GM06990 (cell line): ENCODE measurements around the gene OR2J3.
"Not testable (repeated sequence)": the region's sequence is repeated elsewhere in the genome, so short reads cannot be mapped to it uniquely, and the experiment has no call there.

Source experiments
- DNase-seq: peaks from one replicate; pipeline ENCODE4 v3.0.0-alpha.2; 2011; ENCODE audit not compliant: insufficient read length; ENCODE audit errors: extremely low read depth
- H3K27me3 ChIP-seq: replicated peaks from 2 replicates; pipeline ENCODE4 v1.6.0; 2011; ENCODE audit warnings: low read length; ENCODE audit not compliant: control insufficient read depth, insufficient read depth
- H3K36me3 ChIP-seq: 2 replicates; pipeline ENCODE4 v1.5.1; 2011; ENCODE audit warnings: low read length; ENCODE audit not compliant: control insufficient read depth, insufficient read depth
- H3K4me3 ChIP-seq: replicated peaks from 2 replicates; pipeline ENCODE4 v1.5.1; 2011; ENCODE audit warnings: low read depth, mild to moderate bottlenecking, control low read depth, low read length
- TF ChIP-seq, protein P1 (sequence below): IDR thresholded peaks from 2 replicates; pipeline ENCODE4 v1.5.1; 2011; ENCODE audit warnings: low read length, control low read depth, mild to moderate bottlenecking, inconsistent platforms; ENCODE audit not compliant: insufficient read depth, poor library complexity, severe bottlenecking

OR2J3 gene

GRCh38 chr6:29146179-29146578, 38.3 kb downstream of the OR2J3 start:
- no peaks in the 10 kb centered on the region for H3K27me3 ChIP-seq
- TF ChIP-seq, protein P1, sequence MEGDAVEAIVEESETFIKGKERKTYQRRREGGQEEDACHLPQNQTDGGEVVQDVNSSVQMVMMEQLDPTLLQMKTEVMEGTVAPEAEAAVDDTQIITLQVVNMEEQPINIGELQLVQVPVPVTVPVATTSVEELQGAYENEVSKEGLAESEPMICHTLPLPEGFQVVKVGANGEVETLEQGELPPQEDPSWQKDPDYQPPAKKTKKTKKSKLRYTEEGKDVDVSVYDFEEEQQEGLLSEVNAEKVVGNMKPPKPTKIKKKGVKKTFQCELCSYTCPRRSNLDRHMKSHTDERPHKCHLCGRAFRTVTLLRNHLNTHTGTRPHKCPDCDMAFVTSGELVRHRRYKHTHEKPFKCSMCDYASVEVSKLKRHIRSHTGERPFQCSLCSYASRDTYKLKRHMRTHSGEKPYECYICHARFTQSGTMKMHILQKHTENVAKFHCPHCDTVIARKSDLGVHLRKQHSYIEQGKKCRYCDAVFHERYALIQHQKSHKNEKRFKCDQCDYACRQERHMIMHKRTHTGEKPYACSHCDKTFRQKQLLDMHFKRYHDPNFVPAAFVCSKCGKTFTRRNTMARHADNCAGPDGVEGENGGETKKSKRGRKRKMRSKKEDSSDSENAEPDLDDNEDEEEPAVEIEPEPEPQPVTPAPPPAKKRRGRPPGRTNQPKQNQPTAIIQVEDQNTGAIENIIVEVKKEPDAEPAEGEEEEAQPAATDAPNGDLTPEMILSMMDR = no peak
- no peak for DNase-seq
- no peaks in the 10 kb centered on the region for H3K36me3 ChIP-seq
- H3K4me3 ChIP-seq = no peak overlapping the region

DNA sequence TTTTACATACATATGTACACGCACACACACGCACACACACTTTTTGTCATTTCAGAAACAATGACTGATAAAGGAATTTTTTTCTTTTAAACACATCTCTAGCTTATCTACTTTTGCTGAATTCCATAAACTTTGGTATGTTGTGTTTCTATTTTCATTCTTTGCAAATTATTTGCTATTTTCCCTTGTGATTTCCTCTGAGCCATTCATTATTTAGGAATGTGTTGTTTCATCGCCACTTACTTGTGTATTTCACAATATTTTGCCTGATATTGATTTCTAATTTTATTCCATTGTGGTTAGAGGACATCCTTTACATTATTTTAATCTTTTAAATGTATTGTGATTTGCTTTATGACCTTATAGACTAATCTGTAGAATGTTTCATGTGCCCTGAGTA, 39.2 kb downstream of the OR2J3 start:
- TF ChIP-seq, protein P1 = no peak
- Histone ChIP-seq H3K36me3 (no peaks in the 10 kb centered on the region), H3K27me3 (no peaks in the 10 kb centered on the region), H3K4me3 (no peak overlapping the region)
- no peak for DNase-seq

- H3K36me3 ChIP-seq, H3K27me3 ChIP-seq, DNase-seq, H3K4me3 ChIP-seq: not testable (repeated sequence)
These were observed 41.6 kb downstream of the OR2J3 start for GRCh38 chr6:29149444-29149843.

GRCh38 chr6:29153083-29153482, 45.2 kb downstream of the OR2J3 start:
- Histone ChIP-seq H3K4me3 (no peak overlapping the region), H3K36me3 (no peaks in the 10 kb centered on the region), H3K27me3 (no peaks in the 10 kb centered on the region)
- DNase-seq = no peak
- TF ChIP-seq, protein P1 = no peak

DNA sequence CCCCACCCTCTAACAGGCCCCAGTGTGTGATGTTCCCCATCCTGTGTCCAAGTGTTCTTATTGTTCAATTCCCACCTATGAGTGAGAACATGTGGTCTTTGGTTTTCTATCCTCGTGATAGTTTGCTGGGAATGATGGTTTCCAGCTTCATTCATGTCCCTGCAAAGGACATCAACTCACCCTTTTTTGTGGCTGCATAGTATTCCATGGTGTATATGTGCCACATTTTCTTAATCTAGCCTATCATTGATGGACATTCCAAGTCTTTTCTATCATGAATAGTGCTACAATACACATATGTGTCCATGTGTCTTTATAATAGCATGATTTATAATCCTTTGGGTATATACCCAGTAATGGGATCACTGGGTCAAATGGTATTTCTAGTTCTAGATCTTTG, 47.3 kb downstream of the OR2J3 start:
- not testable (repeated sequence) for H3K4me3 ChIP-seq, H3K36me3 ChIP-seq, DNase-seq, H3K27me3 ChIP-seq

GRCh38 chr6:29159922-29160321, 52.1 kb downstream of the OR2J3 start:
- not testable (repeated sequence) for H3K4me3 ChIP-seq, DNase-seq, H3K36me3 ChIP-seq, H3K27me3 ChIP-seq
